Airway epithelial cell (primary cell): ENCODE measurements around the gene CCL18. TPM values are rescaled to one million over a fixed set of nuclear protein-coding genes. Genes with fewer than 3 reads are reported as not detected.

ENCODE experiments used
- total RNA-seq: library from RNA; depleted of rRNA; stranded (reverse); fragments of >200 nt; gene quantifications from 2 replicates; pipeline ENCODE4 v1.2.3, GENCODE V29; 2015

CCL18 gene, protein sequence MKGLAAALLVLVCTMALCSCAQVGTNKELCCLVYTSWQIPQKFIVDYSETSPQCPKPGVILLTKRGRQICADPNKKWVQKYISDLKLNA
- total RNA-seq, result not detected in 2 replicates

DNA sequence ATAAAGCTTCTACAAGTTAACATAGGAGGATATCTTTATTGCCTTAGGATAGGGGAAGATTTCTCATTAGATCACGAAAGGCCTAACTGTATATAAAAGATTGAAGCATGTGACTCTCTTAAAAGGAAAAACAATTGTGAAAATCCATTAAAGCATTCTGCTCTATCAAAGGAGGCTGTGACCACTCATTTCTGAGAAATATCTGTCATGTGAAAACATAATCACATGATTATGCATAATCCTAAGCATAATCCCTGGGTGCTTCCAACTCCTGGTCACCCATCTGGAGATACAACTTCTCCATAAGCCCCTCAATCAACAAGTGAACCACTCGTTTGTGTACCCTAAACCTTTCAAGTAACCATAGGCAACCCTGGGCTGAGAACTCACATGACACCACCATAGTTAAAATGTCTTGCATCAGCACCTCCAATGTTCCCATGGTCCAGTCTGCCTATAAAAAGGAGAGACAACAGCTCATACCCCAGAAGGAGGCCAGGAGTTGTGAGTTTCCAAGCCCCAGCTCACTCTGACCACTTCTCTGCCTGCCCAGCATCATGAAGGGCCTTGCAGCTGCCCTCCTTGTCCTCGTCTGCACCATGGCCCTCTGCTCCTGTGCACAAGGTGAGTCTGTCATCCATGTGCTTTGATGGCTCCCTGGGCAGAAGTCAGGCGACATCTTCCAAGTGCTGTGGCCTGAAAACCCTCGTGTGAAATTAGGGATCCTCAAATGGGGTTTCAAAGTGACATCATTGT lies at the start of gene CCL18:
Gene CCL18 (plus strand): TSS at position 487 of the 756 bp plus-strand sequence. CDS start 71 bp downstream, at position 558.

GRCh38 chr17:36017799-36018198 lies 46.3 kb upstream of the CCL18 start, which contains the start of gene CCL23:
Gene CCL23, minus strand, starts transcription at chr17:36017972. Its CDS starts 75 bp downstream, at chr17:36017897.

DNA sequence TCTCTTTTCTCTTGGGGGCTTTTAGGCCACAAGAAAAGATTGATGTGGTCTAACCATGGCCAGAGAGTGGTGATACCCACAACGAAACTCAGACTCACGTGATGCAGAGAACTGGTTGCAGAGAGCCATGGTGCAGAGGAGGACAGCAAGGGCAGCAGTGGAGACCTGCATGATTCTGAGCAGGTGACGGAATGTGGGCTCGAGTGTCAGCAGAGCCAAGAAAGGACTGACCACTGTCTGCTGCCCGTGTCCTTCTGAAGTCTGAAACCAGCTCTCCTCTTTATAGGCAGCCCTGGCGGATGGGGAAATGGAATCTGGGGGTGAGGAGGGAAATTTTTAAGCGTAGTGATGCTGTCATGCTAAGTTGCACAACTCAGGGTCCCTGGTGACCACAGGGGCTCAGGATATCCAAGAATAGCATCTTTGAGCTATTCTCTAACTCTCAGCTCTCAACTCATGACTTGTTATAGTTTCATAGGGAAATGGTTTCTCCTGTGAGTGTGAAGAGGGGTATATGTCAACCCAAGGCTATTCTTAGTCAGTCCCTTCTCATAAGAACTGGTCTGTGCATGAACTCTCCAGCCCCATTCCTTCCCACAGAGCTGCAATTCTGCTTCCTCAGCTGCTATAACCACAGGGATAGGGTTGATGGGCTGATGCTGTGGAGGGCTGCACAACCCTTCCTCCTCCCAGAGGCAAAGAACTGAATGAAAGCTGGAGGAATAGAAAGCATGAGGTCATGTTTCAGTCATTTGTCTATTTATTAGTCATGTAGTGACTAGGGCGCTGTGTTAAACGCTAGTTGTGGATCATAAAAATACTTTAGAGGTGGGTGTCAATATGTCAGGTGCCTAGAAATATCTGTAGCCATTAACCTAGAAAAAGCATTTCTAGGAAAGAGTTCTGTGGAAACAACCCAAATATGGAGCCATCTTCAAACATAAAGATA lies 26.1 kb downstream of the CCL18 start, which contains the start of gene CCL3:
Gene CCL3 (minus strand): TSS at position 256 of the 949 bp plus-strand sequence. CDS start 85 bp downstream, at position 171.

GRCh38 chr17:36103401-36103975 lies 39.4 kb downstream of the CCL18 start, which contains the start of gene CCL4:
Gene CCL4, plus strand, starts transcription at chr17:36103827. Its CDS starts 79 bp downstream, at chr17:36103906.

Other genes with a start within 250 kb of the CCL18 start
- not detected in 2 replicates for gene HEATR9, start 195.4 kb upstream of the CCL18 start, total RNA-seq
- gene CCL5, start 183.9 kb upstream of the CCL18 start, total RNA-seq, result not detected in 2 replicates
- 3.1 and 4.6 TPM in 2 replicates for gene RDM1, start 133.5 kb upstream of the CCL18 start, total RNA-seq
- gene LYZL6, start 120.6 kb upstream of the CCL18 start, total RNA-seq, result not detected in 2 replicates
- gene CCL16, start 82.8 kb upstream of the CCL18 start, total RNA-seq, result not detected in 2 replicates
- gene CCL14, start 77.5 kb upstream of the CCL18 start, total RNA-seq, result not detected in 2 replicates
- gene CCL15, start 62.7 kb upstream of the CCL18 start, total RNA-seq, result not detected in 2 replicates
- gene CCL23, start 46.3 kb upstream of the CCL18 start, total RNA-seq, result not detected in 2 replicates
- not detected in 2 replicates for gene CCL3, start 25.9 kb downstream of the CCL18 start, total RNA-seq
- not detected in 2 replicates for gene CCL4, start 39.6 kb downstream of the CCL18 start, total RNA-seq
- gene TBC1D3B, start 112.4 kb downstream of the CCL18 start, total RNA-seq, result 0.88 and 2.5 TPM in 2 replicates
- not detected in 2 replicates for gene CCL3L1, start 132.5 kb downstream of the CCL18 start, total RNA-seq
- not detected in 2 replicates for gene CCL4L2, start 146.8 kb downstream of the CCL18 start, total RNA-seq
- gene TBC1D3I, start 200.3 kb downstream of the CCL18 start, total RNA-seq, result 0.28 TPM in 1 of 2 replicates, not detected in the other